Fibroblast of skin of right biceps (primary cell): ENCODE results near the gene RAET1G.
"Not testable (repeated sequence)": the region's sequence is repeated elsewhere in the genome, so short reads cannot be mapped to it uniquely, and the experiment has no call there.

Experiments
- DNase-seq: peaks from one replicate; pipeline ENCODE4 v3.0.0-alpha.2; 2013

The RAET1G gene

GRCh38 chr6:149922642-149923326, at the start of gene RAET1G:
Gene RAET1G (minus strand): TSS chr6:149923121. CDS start chr6:149923010, 111 bp downstream.
- DNase-seq = peak; percentile 96

DNA sequence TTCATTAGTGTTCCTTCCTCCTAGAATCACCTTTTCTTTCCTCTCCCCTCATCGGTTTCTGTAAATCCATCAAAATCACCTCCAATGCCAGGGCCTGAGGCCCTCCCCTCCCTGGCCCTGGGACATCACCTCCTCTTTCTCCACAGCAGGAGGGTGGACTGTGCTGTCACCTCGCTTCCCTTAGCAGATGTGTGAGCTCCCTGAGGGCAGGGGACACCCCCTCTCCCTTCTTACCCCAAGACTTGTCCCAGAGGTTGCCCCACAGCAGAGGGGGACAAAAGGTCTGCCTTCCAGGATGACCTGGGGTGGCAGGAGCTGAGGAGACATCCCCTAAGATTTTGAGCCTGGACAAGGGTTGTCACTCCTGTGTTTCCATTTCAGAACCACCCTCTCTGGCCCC, 46.7 kb upstream of the RAET1G start:
- DNase-seq = no peak

DNA sequence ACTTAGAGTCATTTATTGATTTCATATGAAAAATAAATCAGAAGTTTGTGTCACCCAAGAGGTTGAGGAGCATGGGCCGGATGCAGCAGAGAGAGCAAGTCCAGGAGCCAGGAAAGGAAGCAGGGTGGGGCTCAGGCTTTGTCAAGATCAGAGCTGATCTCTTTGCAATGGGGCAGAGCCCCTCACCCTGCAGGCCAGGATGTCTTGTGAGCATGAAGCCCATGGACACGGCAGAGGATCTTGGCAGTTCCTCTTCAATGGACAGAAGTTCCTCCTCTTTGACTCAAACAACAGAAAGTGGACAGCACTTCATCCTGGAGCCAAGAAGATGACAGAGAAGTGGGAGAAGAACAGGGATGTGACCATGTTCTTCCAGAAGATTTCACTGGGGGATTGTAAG, 46.0 kb upstream of the RAET1G start:
- not testable (repeated sequence) for DNase-seq

GRCh38 chr6:149967999-149968398, 45.1 kb upstream of the RAET1G start:
- DNase-seq = not testable (repeated sequence)

GRCh38 chr6:149967591-149967990, 44.7 kb upstream of the RAET1G start:
- DNase-seq = no peak

GRCh38 chr6:149966319-149966718, 43.4 kb upstream of the RAET1G start:
- not testable (repeated sequence) for DNase-seq

DNA sequence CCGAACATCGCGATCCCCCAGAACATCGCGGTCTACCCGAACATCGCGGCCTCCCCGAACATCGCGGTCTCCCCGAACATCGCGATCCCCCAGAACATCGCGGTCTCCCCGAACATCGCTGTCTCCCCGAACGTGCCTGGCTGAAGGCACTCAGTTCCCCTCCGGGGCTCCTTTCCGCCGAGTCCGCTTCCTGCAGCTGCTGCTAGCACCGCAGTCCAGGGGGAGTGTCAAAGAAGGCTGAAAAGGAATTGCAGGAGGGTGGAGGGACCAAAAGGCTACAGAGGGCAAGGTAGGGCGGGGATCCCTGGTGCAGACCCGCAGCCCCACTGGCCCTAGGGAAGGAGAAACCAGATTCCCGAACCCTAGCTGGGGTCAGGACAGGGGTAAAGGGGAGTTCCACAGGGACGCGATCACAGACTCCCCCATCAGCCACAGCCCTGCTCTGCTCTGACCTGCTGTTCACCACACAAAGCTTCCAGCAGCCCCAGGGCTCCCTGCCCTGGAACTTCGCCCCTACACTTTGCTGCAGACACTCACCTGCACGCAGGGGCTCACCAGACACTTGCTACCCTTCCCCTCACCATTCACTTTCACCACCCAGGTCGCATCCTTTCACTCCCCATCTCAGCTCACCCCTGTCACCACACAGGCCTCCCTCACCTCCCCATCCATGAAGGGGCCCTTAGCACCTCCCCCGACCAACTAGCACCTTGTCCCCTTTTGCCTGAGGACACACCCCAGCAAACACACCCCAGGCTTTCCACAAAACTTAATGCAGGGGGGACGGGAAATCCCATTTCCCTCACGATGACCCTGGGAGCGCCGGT, 42.5 kb upstream of the RAET1G start:
- no peak for DNase-seq

GRCh38 chr6:149964308-149965193, 41.6 kb upstream of the RAET1G start:
- peak; percentile 28 for DNase-seq

DNA sequence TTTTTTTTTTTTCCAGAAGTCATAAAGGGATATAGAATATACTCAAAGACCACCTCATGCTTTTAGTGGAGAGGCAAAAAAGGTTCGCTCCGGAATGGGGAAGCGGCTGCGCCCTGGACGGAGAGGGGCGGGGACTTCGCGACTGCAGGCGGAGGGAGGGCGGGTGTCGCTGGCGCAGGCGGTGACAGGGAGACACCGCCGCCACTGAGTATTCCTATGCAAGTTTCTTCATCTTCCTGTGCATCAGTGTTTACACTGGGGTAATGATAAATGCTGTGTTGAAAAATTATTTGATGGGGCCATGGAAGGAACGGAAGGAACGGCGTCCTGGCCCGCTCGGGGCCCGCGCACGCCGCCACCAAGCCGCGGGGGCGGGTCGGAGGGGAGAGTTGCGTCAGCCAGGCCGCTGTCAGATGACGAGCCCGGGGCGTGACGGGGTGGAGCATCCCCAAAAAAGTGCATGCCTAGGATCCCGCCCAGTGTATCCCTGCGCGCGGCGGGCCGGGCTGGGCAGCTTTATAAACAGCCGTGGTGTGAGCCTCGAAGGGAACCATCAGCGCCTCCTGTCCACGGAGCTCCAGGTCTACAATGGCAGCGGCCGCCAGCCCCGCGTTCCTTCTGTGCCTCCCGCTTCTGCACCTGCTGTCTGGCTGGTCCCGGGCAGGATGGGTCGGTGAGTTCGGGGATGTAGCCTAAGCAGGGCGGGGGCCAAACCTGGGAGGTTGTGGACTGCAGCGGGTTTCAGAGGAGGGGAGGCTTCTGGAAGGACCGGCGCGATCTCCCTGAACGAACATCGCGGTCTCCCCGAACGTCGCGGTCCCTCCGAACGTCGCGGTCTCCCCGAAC, 40.8 kb upstream of the RAET1G start, which contains the start of gene ULBP1:
Gene ULBP1 (plus strand): TSS at position 482 of the 846 bp plus-strand sequence. CDS start 107 bp downstream, at position 589.
- peak; percentile 96 for DNase-seq

- DNase-seq = peak; percentile 79
Observed at GRCh38 chr6:149963212-149963461, 40.2 kb upstream of the RAET1G start.

DNA sequence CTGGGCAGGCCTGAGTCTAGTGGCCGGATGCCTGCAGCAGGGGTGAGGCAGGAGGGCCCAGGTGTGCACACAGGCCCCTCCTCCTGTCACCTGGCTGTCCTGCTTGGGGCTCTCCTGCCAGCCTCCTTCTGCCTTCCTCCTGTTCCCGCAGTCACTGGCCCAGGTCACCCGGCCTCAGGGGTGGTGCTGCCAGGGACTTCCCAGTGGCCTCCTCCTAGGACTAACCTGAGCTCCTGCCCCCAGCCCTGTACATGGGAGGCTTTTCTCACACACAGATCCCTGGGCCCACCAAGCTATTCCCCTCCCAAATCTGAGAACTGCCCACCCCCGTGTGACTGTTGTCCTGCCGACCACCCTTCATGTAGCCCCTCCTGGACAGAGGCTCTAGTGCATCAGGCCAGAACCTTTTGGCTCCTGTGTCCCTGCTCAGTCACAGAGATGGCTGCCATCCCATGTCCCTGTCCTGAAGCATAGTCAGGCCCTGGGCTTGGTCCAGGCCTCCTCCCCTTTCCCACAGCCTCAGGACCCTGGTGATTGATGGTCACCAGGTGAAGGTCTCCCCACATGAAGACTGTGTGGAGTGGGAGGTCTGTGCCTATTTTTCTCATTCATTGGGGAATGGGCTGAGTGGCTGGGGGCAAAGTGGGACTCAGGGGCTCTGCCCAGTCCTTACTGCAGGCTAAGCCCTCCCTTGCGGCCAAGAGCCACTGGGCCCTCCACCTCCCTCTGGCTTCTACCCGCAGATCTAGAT, 39.7 kb upstream of the RAET1G start:
- no peak for DNase-seq

GRCh38 chr6:149961728-149962425, 39.0 kb upstream of the RAET1G start:
- peak; percentile 22 for DNase-seq

GRCh38 chr6:149960488-149960887, 37.6 kb upstream of the RAET1G start:
- no peak for DNase-seq

- not testable (repeated sequence) for DNase-seq
Observed at GRCh38 chr6:149959806-149960205, 36.9 kb upstream of the RAET1G start.

DNA sequence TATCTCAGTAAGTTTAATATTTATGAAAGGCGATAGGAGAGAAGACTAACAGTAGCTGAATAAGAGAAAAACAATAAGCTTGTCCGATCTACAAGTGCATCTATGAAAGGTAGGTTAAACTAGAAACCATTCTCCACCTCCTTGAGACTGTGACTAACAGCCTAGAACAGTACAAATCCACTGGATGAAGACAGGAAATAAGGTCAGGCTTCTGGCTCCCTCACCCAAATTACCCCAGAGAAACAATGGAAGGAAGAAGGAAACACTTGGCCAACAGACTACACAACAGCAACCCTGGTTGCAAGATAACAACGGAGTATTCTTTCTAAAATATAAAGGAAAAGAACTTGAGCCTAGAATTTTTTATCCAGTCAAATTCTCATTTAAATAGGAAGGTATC, 35.2 kb upstream of the RAET1G start:
- DNase-seq = not testable (repeated sequence)

DNA sequence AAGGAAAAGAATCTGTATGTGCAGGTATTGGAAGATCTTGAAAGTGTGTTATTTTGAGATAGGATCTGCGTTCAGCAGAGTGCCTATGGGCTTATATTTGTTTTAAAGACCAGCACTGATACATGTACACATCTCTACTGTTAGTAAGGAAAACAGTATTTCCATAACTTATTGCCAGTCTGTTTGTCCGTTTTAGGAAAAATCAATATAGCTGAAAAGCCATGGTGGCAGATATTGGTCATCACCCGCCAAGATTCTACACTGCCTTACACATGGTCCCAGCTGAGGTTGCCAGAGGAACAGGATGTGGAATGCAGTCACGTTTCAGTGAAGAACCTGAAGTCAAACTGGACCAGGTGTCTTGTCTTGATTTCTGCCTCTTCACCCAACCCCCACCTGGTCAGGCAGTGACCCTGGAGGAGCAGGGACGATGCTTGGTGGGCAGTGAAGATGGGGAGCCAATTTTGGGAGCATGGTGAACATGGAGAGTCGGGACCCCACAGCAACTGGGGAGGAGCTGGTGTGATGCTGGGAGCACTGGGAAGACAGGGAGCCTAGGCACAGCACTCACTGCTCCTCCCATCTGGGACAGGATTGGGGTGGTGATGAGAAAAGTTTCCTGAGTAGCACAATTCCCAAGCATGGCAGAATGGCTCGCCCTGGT, 32.9 kb upstream of the RAET1G start:
- not testable (repeated sequence) for DNase-seq

GRCh38 chr6:149954984-149955653, 32.2 kb upstream of the RAET1G start:
- DNase-seq = not testable (repeated sequence)

- DNase-seq = not testable (repeated sequence)
Observed at GRCh38 chr6:149954328-149954983, 31.5 kb upstream of the RAET1G start.

GRCh38 chr6:149953934-149954327, 31.0 kb upstream of the RAET1G start:
- DNase-seq = not testable (repeated sequence)
